Esophagus squamous epithelium (tissue), 4 donors: ENCODE data around the gene MPV17L2.

Experiments
- POLR2A ChIP-seq, 4 donors: fragments of 450-650 bp; IDR thresholded peaks; one replicate each; pipeline ENCODE4 v1.6.1; 2017; ENCODE audit warnings: antibody characterized with exemption in 4 of 4, mild to moderate bottlenecking in 4 of 4, moderate library complexity in 3 of 4
- TF ChIP-seq, protein P1 (sequence below), 6 experiments: fragments of 450-650 bp in 4 of 6; fragments of 200-600 bp in 2 of 6; sonication (generic) in 2 of 6; IDR thresholded peaks; one replicate each; pipeline ENCODE4 v1.5.1; 2016 to 2019; ENCODE audit warnings: antibody characterized with exemption in 6 of 6, mild to moderate bottlenecking in 4 of 6, moderate library complexity in 4 of 6

DNA sequence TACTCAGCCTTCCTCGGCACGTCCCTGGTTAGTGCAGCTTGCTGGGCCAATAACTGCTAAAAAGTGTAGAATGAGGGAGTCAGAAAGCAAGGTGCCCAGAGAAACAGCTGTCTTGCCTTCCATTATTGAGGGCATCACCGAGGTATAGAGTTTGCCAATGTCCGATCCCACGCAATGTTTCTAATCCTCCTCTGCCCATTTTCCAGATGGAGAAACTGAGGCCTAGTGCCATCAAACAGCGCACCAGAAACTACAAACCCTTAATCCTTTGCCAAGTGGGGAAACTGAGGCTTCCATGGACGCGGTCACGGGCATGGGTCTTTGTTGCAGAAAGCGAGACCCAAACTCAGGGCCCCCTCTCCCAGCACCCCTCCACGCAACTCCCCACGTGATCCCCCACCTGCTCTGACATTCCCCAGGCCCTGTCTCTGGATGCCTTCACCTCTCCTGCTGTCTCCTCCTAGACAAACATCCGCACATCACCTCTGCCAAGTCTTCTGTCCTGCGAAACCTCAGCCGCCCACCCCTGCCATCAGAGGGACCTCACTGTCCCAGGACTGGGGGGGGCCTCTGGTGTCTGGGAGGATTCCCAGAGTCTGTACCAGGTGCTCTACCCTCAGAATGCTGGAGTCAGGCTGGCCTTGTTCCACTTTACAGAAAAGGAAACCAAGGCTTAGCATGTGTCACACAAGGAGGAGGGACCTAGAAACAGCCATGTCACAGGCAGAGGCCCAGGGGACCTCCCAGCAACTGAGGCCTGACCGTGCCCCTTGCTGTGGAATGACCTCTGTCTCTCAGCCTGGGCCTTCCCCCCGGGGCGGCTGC, 34.1 kb downstream of the MPV17L2 start:
- TF ChIP-seq, protein P1, sequence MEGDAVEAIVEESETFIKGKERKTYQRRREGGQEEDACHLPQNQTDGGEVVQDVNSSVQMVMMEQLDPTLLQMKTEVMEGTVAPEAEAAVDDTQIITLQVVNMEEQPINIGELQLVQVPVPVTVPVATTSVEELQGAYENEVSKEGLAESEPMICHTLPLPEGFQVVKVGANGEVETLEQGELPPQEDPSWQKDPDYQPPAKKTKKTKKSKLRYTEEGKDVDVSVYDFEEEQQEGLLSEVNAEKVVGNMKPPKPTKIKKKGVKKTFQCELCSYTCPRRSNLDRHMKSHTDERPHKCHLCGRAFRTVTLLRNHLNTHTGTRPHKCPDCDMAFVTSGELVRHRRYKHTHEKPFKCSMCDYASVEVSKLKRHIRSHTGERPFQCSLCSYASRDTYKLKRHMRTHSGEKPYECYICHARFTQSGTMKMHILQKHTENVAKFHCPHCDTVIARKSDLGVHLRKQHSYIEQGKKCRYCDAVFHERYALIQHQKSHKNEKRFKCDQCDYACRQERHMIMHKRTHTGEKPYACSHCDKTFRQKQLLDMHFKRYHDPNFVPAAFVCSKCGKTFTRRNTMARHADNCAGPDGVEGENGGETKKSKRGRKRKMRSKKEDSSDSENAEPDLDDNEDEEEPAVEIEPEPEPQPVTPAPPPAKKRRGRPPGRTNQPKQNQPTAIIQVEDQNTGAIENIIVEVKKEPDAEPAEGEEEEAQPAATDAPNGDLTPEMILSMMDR (IDR thresholded peaks at IDR 0.05) = no peak
- no peak for TF ChIP-seq POLR2A (IDR thresholded peaks at IDR 0.05)
